Tibial nerve (tissue), 4 donors: ENCODE data around the gene ITGA2. TPM values are rescaled to one million over a fixed set of nuclear protein-coding genes. Genes with fewer than 3 reads are reported as not detected.

Source experiments
- DNase-seq, 2 donors: peaks; one replicate each; pipeline ENCODE4 v3.0.0-alpha.2; 2019; ENCODE audit warnings: low spot score in 2 of 2
- H3K27ac ChIP-seq, 4 donors: fragments of 200-600 bp; sonication (generic) in 3 of 4; one replicate each; pipeline ENCODE4 v1.5.1; 2017 to 2019; ENCODE audit warnings: mild to moderate bottlenecking in 1 of 4
- H3K27me3 ChIP-seq, 2 donors: fragments of 200-600 bp; sonication (generic) in 1 of 2; one replicate each; pipeline versions ENCODE4 v1.5.1 to v1.6.0; 2017 to 2019
- H3K36me3 ChIP-seq, 3 donors: fragments of 200-600 bp; sonication (generic); one replicate each; pipeline ENCODE4 v1.5.1; 2018 to 2019
- H3K4me1 ChIP-seq, 4 donors: fragments of 200-600 bp; sonication (generic) in 3 of 4; one replicate each; pipeline ENCODE4 v1.5.1; 2017 to 2019
- H3K4me3 ChIP-seq, 4 donors: fragments of 200-600 bp; sonication (generic) in 3 of 4; one replicate each; pipeline ENCODE4 v1.5.1; 2017 to 2019; ENCODE audit warnings: mild to moderate bottlenecking in 1 of 4, moderate library complexity in 1 of 4
- H3K9me3 ChIP-seq, 4 donors: fragments of 200-600 bp; sonication (generic) in 3 of 4; one replicate each; pipeline ENCODE4 v1.5.1; 2017 to 2019
- EP300 ChIP-seq, 2 donors: sonication (generic); formaldehyde crosslinking; IDR thresholded peaks; one replicate each; pipeline ENCODE4 v1.6.1; 2017; ENCODE audit warnings: antibody characterized with exemption in 2 of 2, mild to moderate bottlenecking in 1 of 2
- POLR2A ChIP-seq, 2 donors: fragments of 450-650 bp; IDR thresholded peaks; one replicate each; pipeline ENCODE4 v1.6.1; 2017; ENCODE audit warnings: antibody characterized with exemption in 2 of 2, mild to moderate bottlenecking in 2 of 2, moderate library complexity in 2 of 2
- WGBS, 2 donors: methylation state at CpG; one replicate each; pipeline ENCODE4 v1.1.5; 2018; 5-methylcytosine and 5-hydroxymethylcytosine counted together
- total RNA-seq, 4 donors: library from RNA; depleted of rRNA; stranded (reverse); fragments of >200 nt; gene quantifications; one replicate each; pipeline ENCODE4 v1.1.0, GENCODE V29; 2016
- TF ChIP-seq, protein P1 (sequence below), 5 experiments: fragments of 200-600 bp in 3 of 5; fragments of 450-650 bp in 2 of 5; sonication (generic) in 3 of 5; IDR thresholded peaks; one replicate each; pipeline ENCODE4 v1.5.1; 2016 to 2019; ENCODE audit warnings: antibody characterized with exemption in 5 of 5, mild to moderate bottlenecking in 3 of 5, moderate library complexity in 2 of 5

Gene ITGA2
- total RNA-seq, 4 donors from 2014 or later = 3.7 to 6.1 (median 5.4) TPM

DNA sequence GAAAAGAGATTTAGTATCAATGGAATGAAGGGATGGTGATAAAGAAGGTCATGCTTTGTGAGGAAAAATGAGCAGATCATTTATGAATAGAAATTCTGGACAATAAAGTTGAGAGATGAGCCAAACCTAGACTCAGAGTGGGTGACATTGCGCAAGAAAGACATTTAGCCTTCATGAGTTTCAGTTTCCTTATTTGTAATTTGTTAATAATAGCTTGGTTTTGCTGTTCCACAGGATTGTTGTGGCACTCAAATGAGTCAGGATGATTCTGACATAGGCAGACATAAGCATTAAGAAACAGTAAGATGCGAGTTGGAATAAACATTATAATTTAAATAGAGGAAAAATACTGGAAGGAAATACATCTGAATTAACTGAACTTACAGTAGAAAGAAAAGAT, 34.8 kb downstream of the ITGA2 start:
- WGBS, 2 donors = 51 to 54% methylated on average over 2 of the region's 2 CpGs
- H3K9me3 ChIP-seq = no peaks in the 10 kb centered on the region
- no peaks in the 10 kb centered on the region for H3K36me3 ChIP-seq
- peak overlapping the region in 3 of 4 donors; percentile 15 to 85 (median 62) for H3K27ac ChIP-seq
- H3K4me3 ChIP-seq = no peak overlapping the region
- no peaks in the 10 kb centered on the region for H3K27me3 ChIP-seq
- TF ChIP-seq, protein P1, sequence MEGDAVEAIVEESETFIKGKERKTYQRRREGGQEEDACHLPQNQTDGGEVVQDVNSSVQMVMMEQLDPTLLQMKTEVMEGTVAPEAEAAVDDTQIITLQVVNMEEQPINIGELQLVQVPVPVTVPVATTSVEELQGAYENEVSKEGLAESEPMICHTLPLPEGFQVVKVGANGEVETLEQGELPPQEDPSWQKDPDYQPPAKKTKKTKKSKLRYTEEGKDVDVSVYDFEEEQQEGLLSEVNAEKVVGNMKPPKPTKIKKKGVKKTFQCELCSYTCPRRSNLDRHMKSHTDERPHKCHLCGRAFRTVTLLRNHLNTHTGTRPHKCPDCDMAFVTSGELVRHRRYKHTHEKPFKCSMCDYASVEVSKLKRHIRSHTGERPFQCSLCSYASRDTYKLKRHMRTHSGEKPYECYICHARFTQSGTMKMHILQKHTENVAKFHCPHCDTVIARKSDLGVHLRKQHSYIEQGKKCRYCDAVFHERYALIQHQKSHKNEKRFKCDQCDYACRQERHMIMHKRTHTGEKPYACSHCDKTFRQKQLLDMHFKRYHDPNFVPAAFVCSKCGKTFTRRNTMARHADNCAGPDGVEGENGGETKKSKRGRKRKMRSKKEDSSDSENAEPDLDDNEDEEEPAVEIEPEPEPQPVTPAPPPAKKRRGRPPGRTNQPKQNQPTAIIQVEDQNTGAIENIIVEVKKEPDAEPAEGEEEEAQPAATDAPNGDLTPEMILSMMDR (IDR thresholded peaks at IDR 0.05) = no peak
- no peak for TF ChIP-seq POLR2A (IDR thresholded peaks at IDR 0.05)
- TF ChIP-seq EP300 (IDR thresholded peaks at IDR 0.05) = peak in 1 of 2 donors; percentile 60
- H3K4me1 ChIP-seq = peaks cover 0 to 37% (median 5%) of the 10 kb centered on the region in 4 donors
- no peak for DNase-seq

DNA sequence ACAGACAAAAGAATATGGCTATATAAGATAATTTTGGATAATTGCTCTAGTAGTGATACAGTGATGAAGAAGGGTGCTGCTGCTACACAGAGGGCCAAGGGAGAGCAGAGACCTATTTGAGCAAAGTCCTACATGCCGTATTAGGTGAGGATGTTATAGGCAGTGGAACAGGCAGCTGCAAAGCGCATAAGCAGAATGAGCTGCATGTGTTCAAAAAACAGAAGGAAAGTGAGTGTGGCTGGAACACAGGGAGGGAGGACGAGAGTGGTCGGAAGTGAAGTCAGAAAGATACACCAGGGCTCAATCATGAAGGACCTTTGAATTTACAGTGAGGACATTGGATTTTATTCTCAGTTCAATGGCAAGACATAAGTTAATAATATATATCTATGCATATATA, 35.4 kb downstream of the ITGA2 start:
- Histone ChIP-seq H3K4me1 (peaks cover 0 to 37% (median 5%) of the 10 kb centered on the region in 4 donors), H3K27ac (peak overlapping the region in 3 of 4 donors; percentile 15 to 85 (median 62)), H3K4me3 (no peak overlapping the region), H3K36me3 (no peaks in the 10 kb centered on the region), H3K27me3 (no peaks in the 10 kb centered on the region), H3K9me3 (no peaks in the 10 kb centered on the region)
- WGBS, 2 donors = 78 to 79% methylated on average over 4 of the region's 4 CpGs
- no peak for TF ChIP-seq EP300 (IDR thresholded peaks at IDR 0.05)
- TF ChIP-seq, protein P1 (IDR thresholded peaks at IDR 0.05) = no peak
- no peak for TF ChIP-seq POLR2A (IDR thresholded peaks at IDR 0.05)
- no peak for DNase-seq

DNA sequence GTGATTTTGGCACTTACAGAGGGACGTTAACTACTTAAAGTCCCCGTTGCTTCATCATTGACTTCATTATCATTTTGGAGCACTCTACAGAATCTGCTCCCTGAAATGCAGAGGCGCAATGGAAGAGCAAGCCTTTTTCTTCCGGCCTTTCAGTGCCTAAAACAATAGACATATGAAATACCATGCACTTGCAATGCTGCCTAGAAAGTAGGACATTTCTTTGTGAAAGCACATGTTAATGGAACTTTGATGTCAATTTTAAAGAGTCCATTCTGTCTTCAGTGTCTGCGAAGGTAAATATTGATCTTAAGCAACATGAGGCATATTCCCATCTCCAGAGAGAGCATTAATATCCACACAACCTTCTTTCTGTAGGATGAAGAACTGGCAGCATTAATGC, 36.3 kb downstream of the ITGA2 start:
- 47 to 56% methylated on average over 5 of the region's 5 CpGs for WGBS, 2 donors
- H3K36me3 ChIP-seq = no peaks in the 10 kb centered on the region
- no peak for TF ChIP-seq EP300 (IDR thresholded peaks at IDR 0.05)
- TF ChIP-seq, protein P1 (IDR thresholded peaks at IDR 0.05) = no peak
- TF ChIP-seq POLR2A (IDR thresholded peaks at IDR 0.05) = no peak

DNA sequence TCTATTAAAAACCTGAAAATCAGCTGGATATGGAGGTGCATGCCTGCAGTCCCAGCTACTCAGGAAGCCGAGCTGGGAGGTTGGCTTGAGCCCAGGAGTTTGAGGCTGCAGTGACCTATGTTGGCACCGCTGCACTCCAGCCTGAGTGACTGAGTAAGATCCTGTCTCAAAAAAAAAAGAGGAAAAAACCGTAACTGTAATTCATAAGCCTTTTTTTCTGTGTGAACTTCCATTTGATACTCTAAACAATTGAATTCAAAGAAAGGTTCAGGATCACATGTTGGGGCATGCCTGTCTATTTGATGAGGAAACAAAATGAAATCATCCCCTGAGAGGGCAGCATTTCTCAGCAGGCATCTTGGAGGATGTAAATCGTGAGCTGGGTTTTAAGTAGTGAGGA, 38.8 kb downstream of the ITGA2 start:
- Histone ChIP-seq H3K27ac (peak overlapping the region in 1 of 4 donors; percentile 2), H3K4me1 (peaks cover 0 to 55% (median 14%) of the 10 kb centered on the region in 4 donors), H3K27me3 (no peaks in the 10 kb centered on the region), H3K9me3 (no peaks in the 10 kb centered on the region), H3K4me3 (no peak overlapping the region), H3K36me3 (no peaks in the 10 kb centered on the region)
- 31 to 33% methylated on average over 4 of the region's 4 CpGs for WGBS, 2 donors
- DNase-seq = no peak
- TF ChIP-seq, protein P1 (IDR thresholded peaks at IDR 0.05) = no peak
- TF ChIP-seq POLR2A (IDR thresholded peaks at IDR 0.05) (no peak), EP300 (IDR thresholded peaks at IDR 0.05) (no peak)

More for the DNA sequence above, 36.3 kb downstream of the ITGA2 start:
- Histone ChIP-seq H3K27ac (peak overlapping the region in 1 of 4 donors; percentile 85), H3K4me3 (no peak overlapping the region), H3K4me1 (peaks cover 0 to 37% (median 7%) of the 10 kb centered on the region in 4 donors), H3K9me3 (no peaks in the 10 kb centered on the region), H3K27me3 (no peaks in the 10 kb centered on the region)
- DNase-seq = no peak

DNA sequence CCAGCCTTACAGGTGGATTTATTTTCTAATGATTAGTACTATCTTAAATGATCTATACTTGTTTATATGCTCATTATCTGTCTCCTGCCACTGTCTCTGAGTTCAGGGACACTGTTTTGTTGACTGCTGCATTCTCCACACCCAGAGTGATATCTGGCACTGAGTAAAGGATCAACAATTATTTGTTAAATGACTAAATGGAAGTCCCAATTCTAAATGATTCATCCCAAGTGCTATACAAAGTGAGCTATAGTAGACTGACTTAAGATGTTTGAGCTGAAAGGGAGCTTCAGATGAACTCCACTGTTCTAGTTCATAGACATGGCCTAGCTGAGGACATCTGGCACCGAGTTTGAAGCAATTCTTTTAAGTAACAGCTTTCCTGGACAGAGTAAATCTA, 40.5 kb downstream of the ITGA2 start:
- no peaks in the 10 kb centered on the region for H3K9me3 ChIP-seq
- 91 to 94% methylated on average over 1 of the region's 1 CpG for WGBS, 2 donors
- H3K4me1 ChIP-seq = peaks cover 0 to 41% (median 13%) of the 10 kb centered on the region in 4 donors

More for the DNA sequence above, 40.5 kb downstream of the ITGA2 start:
- Histone ChIP-seq H3K4me3 (no peak overlapping the region), H3K36me3 (no peaks in the 10 kb centered on the region), H3K27me3 (no peaks in the 10 kb centered on the region), H3K27ac (no peak overlapping the region)
- TF ChIP-seq POLR2A (IDR thresholded peaks at IDR 0.05) (no peak), EP300 (IDR thresholded peaks at IDR 0.05) (no peak)
- TF ChIP-seq, protein P1 (IDR thresholded peaks at IDR 0.05) = no peak
- DNase-seq = no peak
